Adrenal gland (tissue), 12 donors: ENCODE results near the gene DNAH11. TPM values are rescaled to one million over a fixed set of nuclear protein-coding genes. Genes with fewer than 3 reads are reported as not detected.

ENCODE experiments used
- DNase-seq, 7 donors: peaks; one replicate each; pipeline ENCODE4 v3.0.0-alpha.2; 2019 to 2020
- H3K27ac ChIP-seq, 5 donors: fragments of 200-600 bp; sonication (generic) in 4 of 5; 1 replicate in 3 of 5; 2 replicates in 2 of 5; pipeline versions ENCODE4 v1.5.1 to v1.8.0; 2016 to 2020; ENCODE audit warnings: mild to moderate bottlenecking in 1 of 5
- H3K27me3 ChIP-seq: fragments of 200-600 bp; 2 replicates; pipeline ENCODE4 v1.8.0; 2021
- H3K36me3 ChIP-seq, 2 donors: fragments of 200-600 bp; replicated peaks in 1 of 2; 1 replicate in 1 of 2; 2 replicates in 1 of 2; pipeline versions ENCODE4 v1.5.1 to v1.8.0; 2018 to 2022
- H3K4me1 ChIP-seq, 2 donors: fragments of 200-600 bp; replicated peaks in 1 of 2; 1 replicate in 1 of 2; 2 replicates in 1 of 2; pipeline versions ENCODE4 v1.5.1 to v1.8.0; 2018 to 2021
- H3K4me3 ChIP-seq, 4 donors: fragments of 200-600 bp; sonication (generic) in 3 of 4; one replicate each; pipeline ENCODE4 v1.5.1; 2016 to 2018
- H3K9me3 ChIP-seq, 3 donors: fragments of 200-600 bp; sonication (generic) in 1 of 3; replicated peaks in 1 of 3; 1 replicate in 2 of 3; 2 replicates in 1 of 3; pipeline versions ENCODE4 v1.5.1 to v1.8.0; 2016 to 2021
- POLR2A ChIP-seq, 2 donors: fragments of 450-650 bp; IDR thresholded peaks; one replicate each; pipeline ENCODE4 v1.6.1; 2017; ENCODE audit warnings: antibody characterized with exemption in 2 of 2, mild to moderate bottlenecking in 2 of 2, moderate library complexity in 1 of 2
- WGBS, 4 donors: extraction: QIAGEN DNeasy Blood & Tissue Kit in 2 of 4; methylation state at CpG; one replicate each; pipeline versions ENCODE4 v1.1.5 to v1.1.7; 2013 to 2017; 5-methylcytosine and 5-hydroxymethylcytosine counted together
- intact Hi-C, 2 donors: fragments of 100-400 bp; cut with DNase I; formaldehyde crosslinking; loops; one replicate each; pipeline versions ENCODE4 v1.14.1 to v1.15.0; 2022 to 2023
- polyA plus RNA-seq, 3 donors: library from polyadenylated mRNA; stranded (reverse); fragments of 200-250 nt in 2 of 3; fragments of 350-450 nt in 1 of 3; fragmentation: Illumina TruSeq in 1 of 3; extraction: RNeasy Lipid Tissue Mini Kit (QIAGEN cat#74804) in 1 of 3; gene quantifications; one replicate each; pipeline ENCODE4 v1.2.3, GENCODE V29; 2013 to 2014
- total RNA-seq, 9 donors: library from RNA; depleted of rRNA in 4 of 9; stranded (reverse); fragments of >200 nt in 4 of 9; fragments of 120-200 nt in 1 of 9; fragmentation: NEBNext Ultra II Directional in 1 of 9; extraction: Animal tissue kit (Norgen Biotek cat#: 25700) in 1 of 9; gene quantifications; one replicate each; pipeline versions ENCODE4 v1.1.0 to v1.2.4, GENCODE V29; 2013 to 2023
- TF ChIP-seq, protein P1 (sequence below), 6 experiments: fragments of 450-650 bp in 4 of 6; fragments of 200-600 bp in 2 of 6; sonication (generic) in 1 of 6; IDR thresholded peaks; 1 replicate in 5 of 6; 2 replicates in 1 of 6; pipeline versions ENCODE4 v1.5.1 to v1.8.0; 2016 to 2021; ENCODE audit warnings: antibody characterized with exemption in 6 of 6, mild to moderate bottlenecking in 2 of 6, moderate library complexity in 1 of 6
- donor health status: healthy with polysubstance abuse.
- donor health status: Bipolar disorder and iron deficiency.
- donor health status: DM: yes; HTN: yes; CAD: no.
- donor health status: DM: no; HTN: no; CAD: no.
- donor health status: DM: no; HTN: no; CAD: no.
- donor health status: DM: yes; HTN: yes; CAD: no.

The DNAH11 gene
- total and polyA plus RNA-seq, 12 donors = 5.1 to 77.7 (median 23.1) TPM

DNA sequence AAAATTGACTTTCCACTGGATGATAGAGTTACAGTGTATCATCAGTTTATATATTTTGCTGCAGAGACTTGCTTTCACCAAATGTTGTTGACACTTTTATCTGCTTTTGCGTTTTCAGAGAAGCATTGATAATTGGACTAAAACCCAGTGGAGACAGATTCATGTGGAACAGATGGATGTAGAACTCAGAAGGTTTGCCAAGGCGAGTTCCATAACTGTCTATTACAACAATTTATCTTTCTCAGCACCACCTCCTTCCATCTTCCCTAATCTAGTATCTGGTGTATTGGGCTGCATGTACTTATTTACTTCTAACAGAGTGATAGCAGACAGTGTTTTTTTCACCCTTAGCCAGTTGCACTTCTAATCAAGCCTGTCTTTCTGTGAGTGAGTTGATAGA lies 73.3 kb downstream of the DNAH11 start:
- Histone ChIP-seq H3K9me3 (no peaks in the 10 kb centered on the region), H3K27ac (no peak overlapping the region), H3K27me3 (no peaks in the 10 kb centered on the region), H3K4me1 (peaks cover 11 to 12% of the 10 kb centered on the region in 2 donors), H3K4me3 (no peak overlapping the region), H3K36me3 (no peaks in the 10 kb centered on the region)
- TF ChIP-seq, protein P1, sequence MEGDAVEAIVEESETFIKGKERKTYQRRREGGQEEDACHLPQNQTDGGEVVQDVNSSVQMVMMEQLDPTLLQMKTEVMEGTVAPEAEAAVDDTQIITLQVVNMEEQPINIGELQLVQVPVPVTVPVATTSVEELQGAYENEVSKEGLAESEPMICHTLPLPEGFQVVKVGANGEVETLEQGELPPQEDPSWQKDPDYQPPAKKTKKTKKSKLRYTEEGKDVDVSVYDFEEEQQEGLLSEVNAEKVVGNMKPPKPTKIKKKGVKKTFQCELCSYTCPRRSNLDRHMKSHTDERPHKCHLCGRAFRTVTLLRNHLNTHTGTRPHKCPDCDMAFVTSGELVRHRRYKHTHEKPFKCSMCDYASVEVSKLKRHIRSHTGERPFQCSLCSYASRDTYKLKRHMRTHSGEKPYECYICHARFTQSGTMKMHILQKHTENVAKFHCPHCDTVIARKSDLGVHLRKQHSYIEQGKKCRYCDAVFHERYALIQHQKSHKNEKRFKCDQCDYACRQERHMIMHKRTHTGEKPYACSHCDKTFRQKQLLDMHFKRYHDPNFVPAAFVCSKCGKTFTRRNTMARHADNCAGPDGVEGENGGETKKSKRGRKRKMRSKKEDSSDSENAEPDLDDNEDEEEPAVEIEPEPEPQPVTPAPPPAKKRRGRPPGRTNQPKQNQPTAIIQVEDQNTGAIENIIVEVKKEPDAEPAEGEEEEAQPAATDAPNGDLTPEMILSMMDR (IDR thresholded peaks at IDR 0.05) = no peak
- no peak for TF ChIP-seq POLR2A (IDR thresholded peaks at IDR 0.05)
- intact Hi-C loops = no loop called here
- DNase-seq = no peak
- 41 to 62% (median 48%) methylated on average over 2 of the region's 2 CpGs for WGBS, 4 donors

DNA sequence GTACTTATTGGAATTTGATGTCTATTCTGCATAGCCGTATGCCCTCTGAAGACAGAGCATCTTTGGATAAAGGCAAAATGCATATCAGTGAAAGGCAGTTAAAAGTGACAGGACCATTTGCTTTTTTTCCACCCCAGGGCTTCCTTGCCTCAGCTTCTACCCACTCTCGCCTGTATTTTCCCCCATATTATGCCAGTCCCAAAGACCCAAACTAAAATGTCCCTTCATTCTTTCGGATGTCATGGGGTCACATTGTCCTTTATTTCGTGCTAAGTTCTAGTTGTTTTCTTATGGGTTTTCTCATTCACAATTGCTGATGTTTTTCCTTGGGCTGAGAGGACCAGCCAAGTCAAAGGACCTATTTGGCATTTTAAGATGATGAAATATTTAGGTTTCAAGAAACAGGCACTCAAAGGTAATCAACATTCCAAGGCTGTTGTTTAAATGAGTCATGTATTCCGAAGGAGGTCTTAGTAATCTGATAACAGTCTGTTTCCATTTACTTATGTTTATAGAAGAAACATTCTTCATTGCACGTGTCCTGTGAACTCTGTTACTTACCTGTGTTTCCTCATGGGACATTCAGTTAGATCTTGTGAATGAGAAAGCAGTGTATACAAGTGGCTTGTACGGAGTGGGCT lies 74.1 kb downstream of the DNAH11 start:
- 58 to 68% (median 60%) methylated on average over 7 of the region's 7 CpGs for WGBS, 4 donors
- H3K27ac ChIP-seq = peak overlapping the region in 4 of 5 donors; percentile 40 to 83 (median 66)
- no peaks in the 10 kb centered on the region for H3K9me3 ChIP-seq
- H3K4me1 ChIP-seq = peaks cover 11 to 12% of the 10 kb centered on the region in 2 donors
- no peak overlapping the region for H3K4me3 ChIP-seq
- intact Hi-C loops = no loop called here
- no peaks in the 10 kb centered on the region for H3K36me3 ChIP-seq
- DNase-seq = no peak
- TF ChIP-seq, protein P1 (IDR thresholded peaks at IDR 0.05) = no peak
- no peak for TF ChIP-seq POLR2A (IDR thresholded peaks at IDR 0.05)
- H3K27me3 ChIP-seq = no peaks in the 10 kb centered on the region

DNA sequence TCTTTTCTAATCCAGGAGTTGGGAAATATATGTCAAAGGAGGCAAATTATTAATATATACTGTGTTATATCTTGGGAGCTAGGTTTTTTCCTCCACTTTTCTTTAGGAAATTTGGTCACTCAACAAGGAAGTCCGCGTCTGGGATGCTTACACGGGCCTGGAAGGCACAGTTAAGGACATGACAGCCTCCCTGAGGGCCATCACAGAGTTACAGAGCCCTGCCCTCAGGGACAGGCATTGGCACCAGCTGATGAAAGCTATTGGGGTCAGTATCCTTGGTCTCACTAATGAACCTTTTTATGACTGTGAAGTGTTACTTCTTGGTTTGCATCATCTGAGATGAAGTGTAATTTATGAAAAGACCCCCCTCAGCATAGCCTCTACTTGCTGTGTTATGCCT lies 74.7 kb downstream of the DNAH11 start:
- Histone ChIP-seq H3K4me3 (no peak overlapping the region), H3K4me1 (peaks cover 11 to 12% of the 10 kb centered on the region in 2 donors), H3K36me3 (no peaks in the 10 kb centered on the region), H3K9me3 (no peaks in the 10 kb centered on the region), H3K27me3 (no peaks in the 10 kb centered on the region), H3K27ac (peak overlapping the region in 4 of 5 donors; percentile 40 to 83 (median 66))
- 62 to 78% (median 70%) methylated on average over 3 of the region's 3 CpGs for WGBS, 4 donors
- TF ChIP-seq, protein P1 (IDR thresholded peaks at IDR 0.05) = no peak
- no peak for TF ChIP-seq POLR2A (IDR thresholded peaks at IDR 0.05)
- intact Hi-C loops = no loop called here
- no peak for DNase-seq

DNA sequence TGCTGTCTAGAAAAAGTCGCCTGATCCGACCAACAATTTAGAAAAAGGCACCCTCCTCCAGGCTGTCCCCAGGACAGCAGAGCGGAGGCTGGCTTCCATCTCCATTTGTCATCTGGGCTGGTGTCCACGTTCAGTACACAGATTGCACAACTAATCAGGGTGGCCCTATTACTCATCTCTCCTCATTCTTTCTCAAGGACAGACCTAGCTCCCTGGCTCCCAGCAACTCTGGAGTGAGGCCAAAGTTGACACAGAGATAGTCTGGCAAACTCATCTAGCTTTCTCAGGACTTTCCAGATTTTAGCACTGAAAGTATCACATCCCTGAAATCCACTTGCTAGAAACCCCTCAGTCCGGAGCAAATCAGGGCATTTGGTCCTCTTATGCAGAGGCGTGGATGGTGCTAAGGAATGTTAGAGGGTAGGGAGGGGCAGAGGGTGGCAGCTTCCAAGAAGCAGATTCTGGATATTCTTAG lies 75.1 kb downstream of the DNAH11 start:
- H3K4me1 ChIP-seq = peaks cover 11 to 12% of the 10 kb centered on the region in 2 donors
- H3K9me3 ChIP-seq = no peaks in the 10 kb centered on the region
- H3K27me3 ChIP-seq = no peaks in the 10 kb centered on the region
- H3K27ac ChIP-seq = peak overlapping the region; percentile 78 to 87 (median 83)
- no peak for TF ChIP-seq POLR2A (IDR thresholded peaks at IDR 0.05)
- TF ChIP-seq, protein P1 (IDR thresholded peaks at IDR 0.05) = no peak
- 34 to 43% (median 36%) methylated on average over 6 of the region's 6 CpGs for WGBS, 4 donors
- DNase-seq = peak; percentile 87 to 95 (median 94)
- no peaks in the 10 kb centered on the region for H3K36me3 ChIP-seq
- peak overlapping the region in 1 of 4 donors; percentile 25 for H3K4me3 ChIP-seq
- intact Hi-C loops = no loop called here
